ENCODE measurements around the gene TRIOBP.

GRCh38 chr22:37740455-37741311 lies 43.8 kb downstream of the TRIOBP start:
- TF ChIP-seq CTCF (conservative IDR thresholded peaks at IDR 0.05): no peak
- TF ChIP-seq ZFX (IDR thresholded peaks at IDR 0.05): no peak
